ENCODE measurements around the gene ZNF608. TPM values are rescaled to one million over a fixed set of nuclear protein-coding genes. Genes with fewer than 3 reads are reported as not detected.

ZNF608 gene
- total RNA-seq, 2 donors from 2014 or later: 138 to 140 TPM

GRCh38 chr5:124736805-124737188 lies 9.6 kb downstream of the ZNF608 start:
- H3K4me3 ChIP-seq (ENCODE audit: low read length): peak overlapping the region; percentile 95
- Mint-ChIP-seq H3K4me3 (no peak overlapping the region), H3K27ac (peak overlapping the region; percentile 90), H3K27me3 (ENCODE audit: insufficient read depth) (no peaks in the 10 kb centered on the region), H3K4me1 (peaks cover 79% of the 10 kb centered on the region), H3K9me3 (no peaks in the 10 kb centered on the region), H3K36me3 (ENCODE audit: low read depth) (peaks cover 3% of the 10 kb centered on the region)
- peaks cover 43% of the 10 kb centered on the region for H3K4me1 ChIP-seq (ENCODE audit: control insufficient read depth, insufficient read depth, low read length)
- H3K27me3 ChIP-seq (ENCODE audit: control insufficient read depth, insufficient read depth, low read length, poor library complexity, severe bottlenecking): no peaks in the 10 kb centered on the region
- WGBS, 2 experiments (ENCODE audit: insufficient coverage in 1 of 2, insufficient read length in 1 of 2): 13 to 70% methylated on average over 1 to 3 of the region's 3 CpGs
- H3K9ac ChIP-seq (ENCODE audit: extremely low read depth, low read length, poor library complexity, severe bottlenecking): no peak overlapping the region
- peaks cover 15% of the 10 kb centered on the region for H3K36me3 ChIP-seq (ENCODE audit: control insufficient read depth, insufficient read depth, low read length)
- TF ChIP-seq CTCF (conservative IDR thresholded peaks at IDR 0.05): no peak
- no peak overlapping the region for H3K27ac ChIP-seq (ENCODE audit: low read depth, low read length)
- no peak for DNase-seq
- peaks cover 9% of the 10 kb centered on the region for H3K9me3 ChIP-seq (ENCODE audit: control insufficient read depth, low read length)

GRCh38 chr5:124736082-124736804 lies 10.2 kb downstream of the ZNF608 start:
- peak overlapping the region; percentile 90 for H3K27ac Mint-ChIP-seq
- H3K9me3 Mint-ChIP-seq: no peaks in the 10 kb centered on the region
- TF ChIP-seq CTCF (conservative IDR thresholded peaks at IDR 0.05): no peak
- H3K4me3 ChIP-seq (ENCODE audit: low read length): peak overlapping the region; percentile 95
- H3K27me3 ChIP-seq (ENCODE audit: control insufficient read depth, insufficient read depth, low read length, poor library complexity, severe bottlenecking): no peaks in the 10 kb centered on the region
- peaks cover 9% of the 10 kb centered on the region for H3K36me3 ChIP-seq (ENCODE audit: control insufficient read depth, insufficient read depth, low read length)
- DNase-seq: no peak
- H3K27ac ChIP-seq (ENCODE audit: low read depth, low read length): peak overlapping the region; percentile 90
- no peak overlapping the region for H3K4me3 Mint-ChIP-seq
- 53 to 70% methylated on average over 5 to 6 of the region's 6 CpGs for WGBS, 2 experiments (ENCODE audit: insufficient coverage in 1 of 2, insufficient read length in 1 of 2)
- H3K27me3 Mint-ChIP-seq (ENCODE audit: insufficient read depth): no peaks in the 10 kb centered on the region
- H3K9me3 ChIP-seq (ENCODE audit: control insufficient read depth, low read length): peaks cover 5% of the 10 kb centered on the region
- no peak overlapping the region for H3K9ac ChIP-seq (ENCODE audit: extremely low read depth, low read length, poor library complexity, severe bottlenecking)
- peaks cover 43% of the 10 kb centered on the region for H3K4me1 ChIP-seq (ENCODE audit: control insufficient read depth, insufficient read depth, low read length)
- H3K4me1 Mint-ChIP-seq: peaks cover 81% of the 10 kb centered on the region
- H3K36me3 Mint-ChIP-seq (ENCODE audit: low read depth): peaks cover 3% of the 10 kb centered on the region

- no peaks in the 10 kb centered on the region for H3K27me3 Mint-ChIP-seq (ENCODE audit: insufficient read depth)
- H3K36me3 Mint-ChIP-seq (ENCODE audit: low read depth): peaks cover 3% of the 10 kb centered on the region
- H3K27ac Mint-ChIP-seq: peak overlapping the region; percentile 89
- peak; percentile 84 for DNase-seq
- H3K4me3 ChIP-seq (ENCODE audit: low read length): peak overlapping the region; percentile 95
- H3K36me3 ChIP-seq (ENCODE audit: control insufficient read depth, insufficient read depth, low read length): peaks cover 10% of the 10 kb centered on the region
- no peak overlapping the region for H3K4me3 Mint-ChIP-seq
- H3K9me3 Mint-ChIP-seq: no peaks in the 10 kb centered on the region
- WGBS, 2 experiments (ENCODE audit: insufficient coverage in 1 of 2, insufficient read length in 1 of 2): 8 to 26% methylated on average over 11 to 24 of the region's 24 CpGs
- peaks cover 43% of the 10 kb centered on the region for H3K4me1 ChIP-seq (ENCODE audit: control insufficient read depth, insufficient read depth, low read length)
- H3K27ac ChIP-seq (ENCODE audit: low read depth, low read length): peak overlapping the region; percentile 90
- peak overlapping the region; percentile 2 for H3K9ac ChIP-seq (ENCODE audit: extremely low read depth, low read length, poor library complexity, severe bottlenecking)
- no peaks in the 10 kb centered on the region for H3K27me3 ChIP-seq (ENCODE audit: control insufficient read depth, insufficient read depth, low read length, poor library complexity, severe bottlenecking)
- TF ChIP-seq CTCF (conservative IDR thresholded peaks at IDR 0.05): no peak
- no peaks in the 10 kb centered on the region for H3K9me3 ChIP-seq (ENCODE audit: control insufficient read depth, low read length)
- H3K4me1 Mint-ChIP-seq: peaks cover 85% of the 10 kb centered on the region
Observed at GRCh38 chr5:124735169-124735858, 11.1 kb downstream of the ZNF608 start.
